Panc1 (cell line): ENCODE results near the gene UGT2B28.
"Not testable (repeated sequence)": the region's sequence is repeated elsewhere in the genome, so short reads cannot be mapped to it uniquely, and the experiment has no call there.

Source experiments
- POLR2AphosphoS5 ChIP-seq: IDR thresholded peaks from 2 replicates; pipeline ENCODE4 v1.6.1; 2012; ENCODE audit warnings: mild to moderate bottlenecking, low read depth, low read length, moderate library complexity
- TCF7L2 ChIP-seq: IDR thresholded peaks from 2 replicates; pipeline ENCODE4 v1.6.1; 2011; ENCODE audit warnings: mild to moderate bottlenecking, low read depth, low read length, inconsistent platforms
- TF ChIP-seq, protein P1 (sequence below): fragments of 450-650 bp; IDR thresholded peaks from 2 replicates; pipeline ENCODE4 v1.5.1; 2017; ENCODE audit warnings: mild to moderate bottlenecking
- TF ChIP-seq, protein P2 (sequence below), 2 experiments: IDR thresholded peaks; 2 replicates each; pipeline ENCODE4 v1.6.1; 2011 to 2012; ENCODE audit warnings: low read depth in 2 of 2, control low read depth in 1 of 2, low read length in 1 of 2, mild to moderate bottlenecking in 1 of 2, moderate library complexity in 1 of 2; ENCODE audit not compliant: insufficient read depth in 1 of 2

DNA sequence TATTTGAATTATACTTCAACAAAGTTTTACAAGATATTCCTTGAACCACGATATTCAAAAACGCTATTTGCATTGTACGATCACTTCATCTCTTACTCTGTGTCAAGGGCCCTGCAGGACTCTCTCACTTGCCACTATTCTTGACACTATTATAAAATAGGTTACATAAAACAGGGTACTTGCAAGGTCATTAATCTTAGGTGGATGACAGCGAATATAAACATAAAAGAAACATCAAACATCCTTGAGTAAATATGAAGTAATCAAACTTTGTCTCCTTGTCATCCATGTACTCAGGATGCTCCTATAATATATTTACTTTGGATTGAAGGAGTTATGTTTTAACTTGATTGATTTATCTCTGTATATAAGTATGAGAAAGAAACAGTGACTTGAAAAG is at the start of gene UGT2B28:
- TF ChIP-seq, protein P1, sequence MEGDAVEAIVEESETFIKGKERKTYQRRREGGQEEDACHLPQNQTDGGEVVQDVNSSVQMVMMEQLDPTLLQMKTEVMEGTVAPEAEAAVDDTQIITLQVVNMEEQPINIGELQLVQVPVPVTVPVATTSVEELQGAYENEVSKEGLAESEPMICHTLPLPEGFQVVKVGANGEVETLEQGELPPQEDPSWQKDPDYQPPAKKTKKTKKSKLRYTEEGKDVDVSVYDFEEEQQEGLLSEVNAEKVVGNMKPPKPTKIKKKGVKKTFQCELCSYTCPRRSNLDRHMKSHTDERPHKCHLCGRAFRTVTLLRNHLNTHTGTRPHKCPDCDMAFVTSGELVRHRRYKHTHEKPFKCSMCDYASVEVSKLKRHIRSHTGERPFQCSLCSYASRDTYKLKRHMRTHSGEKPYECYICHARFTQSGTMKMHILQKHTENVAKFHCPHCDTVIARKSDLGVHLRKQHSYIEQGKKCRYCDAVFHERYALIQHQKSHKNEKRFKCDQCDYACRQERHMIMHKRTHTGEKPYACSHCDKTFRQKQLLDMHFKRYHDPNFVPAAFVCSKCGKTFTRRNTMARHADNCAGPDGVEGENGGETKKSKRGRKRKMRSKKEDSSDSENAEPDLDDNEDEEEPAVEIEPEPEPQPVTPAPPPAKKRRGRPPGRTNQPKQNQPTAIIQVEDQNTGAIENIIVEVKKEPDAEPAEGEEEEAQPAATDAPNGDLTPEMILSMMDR = not testable (repeated sequence)
- TF ChIP-seq, protein P2, sequence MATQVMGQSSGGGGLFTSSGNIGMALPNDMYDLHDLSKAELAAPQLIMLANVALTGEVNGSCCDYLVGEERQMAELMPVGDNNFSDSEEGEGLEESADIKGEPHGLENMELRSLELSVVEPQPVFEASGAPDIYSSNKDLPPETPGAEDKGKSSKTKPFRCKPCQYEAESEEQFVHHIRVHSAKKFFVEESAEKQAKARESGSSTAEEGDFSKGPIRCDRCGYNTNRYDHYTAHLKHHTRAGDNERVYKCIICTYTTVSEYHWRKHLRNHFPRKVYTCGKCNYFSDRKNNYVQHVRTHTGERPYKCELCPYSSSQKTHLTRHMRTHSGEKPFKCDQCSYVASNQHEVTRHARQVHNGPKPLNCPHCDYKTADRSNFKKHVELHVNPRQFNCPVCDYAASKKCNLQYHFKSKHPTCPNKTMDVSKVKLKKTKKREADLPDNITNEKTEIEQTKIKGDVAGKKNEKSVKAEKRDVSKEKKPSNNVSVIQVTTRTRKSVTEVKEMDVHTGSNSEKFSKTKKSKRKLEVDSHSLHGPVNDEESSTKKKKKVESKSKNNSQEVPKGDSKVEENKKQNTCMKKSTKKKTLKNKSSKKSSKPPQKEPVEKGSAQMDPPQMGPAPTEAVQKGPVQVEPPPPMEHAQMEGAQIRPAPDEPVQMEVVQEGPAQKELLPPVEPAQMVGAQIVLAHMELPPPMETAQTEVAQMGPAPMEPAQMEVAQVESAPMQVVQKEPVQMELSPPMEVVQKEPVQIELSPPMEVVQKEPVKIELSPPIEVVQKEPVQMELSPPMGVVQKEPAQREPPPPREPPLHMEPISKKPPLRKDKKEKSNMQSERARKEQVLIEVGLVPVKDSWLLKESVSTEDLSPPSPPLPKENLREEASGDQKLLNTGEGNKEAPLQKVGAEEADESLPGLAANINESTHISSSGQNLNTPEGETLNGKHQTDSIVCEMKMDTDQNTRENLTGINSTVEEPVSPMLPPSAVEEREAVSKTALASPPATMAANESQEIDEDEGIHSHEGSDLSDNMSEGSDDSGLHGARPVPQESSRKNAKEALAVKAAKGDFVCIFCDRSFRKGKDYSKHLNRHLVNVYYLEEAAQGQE (IDR thresholded peaks at IDR 0.05; ENCODE audit: insufficient read depth in 1 of 2, low read depth in 2 of 2, low read length in 1 of 2) = not testable (repeated sequence)
- TF ChIP-seq POLR2AphosphoS5, TCF7L2: not testable (repeated sequence)
